AG09309 (cell line): ENCODE measurements around the gene PAM.
"Not testable (repeated sequence)": the region's sequence is repeated elsewhere in the genome, so short reads cannot be mapped to it uniquely, and the experiment has no call there.

ENCODE experiments used
- DNase-seq: peaks from one replicate; pipeline ENCODE4 v3.0.0-alpha.2; 2010; ENCODE audit warnings: low read depth
- H3K4me3 ChIP-seq: 2 replicates; pipeline ENCODE4 v1.5.1; 2011; ENCODE audit warnings: mild to moderate bottlenecking, low read depth, low read length, moderate library complexity; ENCODE audit not compliant: control insufficient read depth
- CTCF ChIP-seq: IDR thresholded peaks from 2 replicates; pipeline ENCODE4 v1.5.1; 2011; ENCODE audit warnings: mild to moderate bottlenecking, low read depth, low read length, inconsistent platforms; ENCODE audit not compliant: insufficient read depth, control insufficient read depth; ENCODE audit errors: missing control alignments

The PAM gene

GRCh38 chr5:102766295-102767090 lies 11.4 kb downstream of the PAM start:
- DNase-seq, result no peak
- H3K4me3 ChIP-seq, result no peak overlapping the region
- no peak for TF ChIP-seq CTCF

GRCh38 chr5:102767862-102768261 lies 12.8 kb downstream of the PAM start:
- no peak overlapping the region for H3K4me3 ChIP-seq
- TF ChIP-seq CTCF, result no peak
- DNase-seq, result no peak

- no peak for TF ChIP-seq CTCF
- DNase-seq, result no peak
- H3K4me3 ChIP-seq, result no peak overlapping the region
Observed at GRCh38 chr5:102770803-102771202, 15.7 kb downstream of the PAM start.

GRCh38 chr5:102771435-102771834 lies 16.3 kb downstream of the PAM start:
- no peak for DNase-seq
- H3K4me3 ChIP-seq, result no peak overlapping the region
- no peak for TF ChIP-seq CTCF

GRCh38 chr5:102772273-102772672 lies 17.2 kb downstream of the PAM start:
- no peak for TF ChIP-seq CTCF
- no peak overlapping the region for H3K4me3 ChIP-seq
- no peak for DNase-seq

GRCh38 chr5:102773133-102773532 lies 18.0 kb downstream of the PAM start:
- no peak overlapping the region for H3K4me3 ChIP-seq
- DNase-seq, result no peak
- TF ChIP-seq CTCF, result no peak

GRCh38 chr5:102775756-102776155 lies 20.7 kb downstream of the PAM start:
- not testable (repeated sequence) for DNase-seq, H3K4me3 ChIP-seq
